ENCODE results near the gene OMP.
A peak's percentile ranks its signal among the peaks of the same experiment; 100 is the strongest.

Gene OMP

DNA sequence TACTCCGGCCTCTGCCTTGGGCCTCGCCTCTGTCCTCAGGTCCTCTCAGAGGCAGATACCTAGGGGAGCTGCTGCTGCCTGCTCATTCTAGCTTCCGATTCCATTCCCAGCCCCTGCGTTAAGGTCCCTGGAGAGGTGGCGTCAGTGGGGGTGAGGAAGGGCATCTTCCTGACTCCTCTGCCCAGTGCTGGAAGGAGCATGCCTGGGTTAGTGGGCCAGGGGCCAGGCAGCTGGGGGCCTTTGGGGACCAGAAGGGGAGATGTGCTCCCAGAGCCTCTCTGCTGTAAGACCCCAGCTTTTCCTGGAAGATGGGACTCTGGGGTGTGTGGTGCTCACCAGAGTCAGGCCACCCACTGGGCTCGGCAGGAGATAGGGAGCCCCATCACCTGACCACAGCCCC, 21.8 kb downstream of the OMP start:
- TF ChIP-seq, protein P1, sequence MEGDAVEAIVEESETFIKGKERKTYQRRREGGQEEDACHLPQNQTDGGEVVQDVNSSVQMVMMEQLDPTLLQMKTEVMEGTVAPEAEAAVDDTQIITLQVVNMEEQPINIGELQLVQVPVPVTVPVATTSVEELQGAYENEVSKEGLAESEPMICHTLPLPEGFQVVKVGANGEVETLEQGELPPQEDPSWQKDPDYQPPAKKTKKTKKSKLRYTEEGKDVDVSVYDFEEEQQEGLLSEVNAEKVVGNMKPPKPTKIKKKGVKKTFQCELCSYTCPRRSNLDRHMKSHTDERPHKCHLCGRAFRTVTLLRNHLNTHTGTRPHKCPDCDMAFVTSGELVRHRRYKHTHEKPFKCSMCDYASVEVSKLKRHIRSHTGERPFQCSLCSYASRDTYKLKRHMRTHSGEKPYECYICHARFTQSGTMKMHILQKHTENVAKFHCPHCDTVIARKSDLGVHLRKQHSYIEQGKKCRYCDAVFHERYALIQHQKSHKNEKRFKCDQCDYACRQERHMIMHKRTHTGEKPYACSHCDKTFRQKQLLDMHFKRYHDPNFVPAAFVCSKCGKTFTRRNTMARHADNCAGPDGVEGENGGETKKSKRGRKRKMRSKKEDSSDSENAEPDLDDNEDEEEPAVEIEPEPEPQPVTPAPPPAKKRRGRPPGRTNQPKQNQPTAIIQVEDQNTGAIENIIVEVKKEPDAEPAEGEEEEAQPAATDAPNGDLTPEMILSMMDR (IDR thresholded peaks at IDR 0.05): no peak
- no peak for TF ChIP-seq ZFX (IDR thresholded peaks at IDR 0.05; ENCODE audit: borderline replicate concordance)
- no peak overlapping the region for H3K27ac ChIP-seq

DNA sequence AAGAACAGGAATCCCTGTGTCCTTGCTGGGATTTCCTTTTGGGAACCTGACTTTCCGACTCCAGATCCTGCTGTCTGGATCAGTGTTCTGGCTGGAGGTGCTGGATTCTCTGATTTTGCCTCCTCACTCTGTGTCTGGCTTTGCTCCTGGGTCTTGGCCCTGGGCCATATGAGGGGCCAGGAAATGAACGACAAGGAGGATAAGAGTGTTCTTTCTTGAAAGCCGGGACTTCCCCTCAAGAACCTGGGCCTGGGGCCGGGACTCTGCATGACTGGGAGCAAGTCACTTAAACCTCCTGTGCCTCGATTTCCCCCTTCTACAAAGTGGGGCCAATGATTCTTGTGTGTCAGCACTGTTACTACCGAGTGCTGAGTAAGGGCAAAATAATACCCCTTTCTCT, 22.6 kb downstream of the OMP start:
- TF ChIP-seq, protein P1 (IDR thresholded peaks at IDR 0.05): no peak
- no peak overlapping the region for H3K27ac ChIP-seq

DNA sequence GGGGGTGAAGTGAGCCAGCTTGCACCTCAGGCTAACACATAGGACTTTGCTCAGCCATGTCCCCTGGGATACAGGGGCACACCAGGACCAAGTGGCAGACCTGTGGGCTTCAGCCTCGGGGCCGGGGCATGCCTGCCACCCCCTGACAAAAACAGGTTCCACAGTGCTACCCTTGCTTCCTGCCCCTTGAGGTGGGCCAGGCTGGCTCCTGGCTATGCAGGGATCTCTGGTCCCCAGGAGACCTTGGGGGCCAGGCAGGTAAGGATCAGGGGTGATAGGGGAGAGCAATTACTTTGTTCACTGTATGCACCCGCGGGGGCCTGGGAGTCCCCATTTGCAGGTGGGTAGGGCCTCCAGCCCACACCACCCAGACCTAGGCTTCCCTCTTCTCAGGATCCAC, 23.1 kb downstream of the OMP start:
- no peak for TF ChIP-seq ZFX (IDR thresholded peaks at IDR 0.05; ENCODE audit: borderline replicate concordance)
- TF ChIP-seq, protein P1 (IDR thresholded peaks at IDR 0.05): no peak
- no peak overlapping the region for H3K27ac ChIP-seq

DNA sequence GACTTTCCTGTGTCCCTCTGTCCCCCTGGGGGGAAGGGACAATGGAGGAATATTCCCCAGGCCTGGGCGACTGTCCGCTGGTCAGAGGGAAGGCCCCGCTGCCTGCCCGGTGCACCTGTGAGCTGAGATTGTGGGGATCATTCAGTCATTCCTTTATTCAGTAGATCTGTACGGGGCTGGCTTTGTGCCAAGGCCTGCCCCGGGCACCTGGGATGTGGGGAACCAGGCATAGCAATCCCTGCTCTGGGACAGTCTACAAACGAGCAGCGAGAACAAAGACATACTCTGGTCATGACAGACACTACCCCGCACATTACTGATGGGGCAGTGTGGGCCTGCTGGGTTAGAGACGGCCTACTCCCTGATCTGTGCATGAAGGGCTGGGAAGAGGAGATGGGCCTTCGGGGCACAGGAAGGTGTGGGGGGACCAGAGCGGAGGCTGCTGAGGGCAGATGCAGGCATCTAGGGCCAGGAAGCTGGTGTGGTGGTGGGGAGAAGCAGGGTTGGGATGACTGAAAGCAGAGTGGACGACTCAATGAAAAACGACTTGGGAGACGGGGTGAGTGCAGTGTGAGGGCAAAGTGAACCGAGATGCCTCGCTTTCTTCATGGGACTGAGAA, 23.6 kb downstream of the OMP start:
- H3K27ac ChIP-seq: no peak overlapping the region
- TF ChIP-seq, protein P1 (IDR thresholded peaks at IDR 0.05): no peak

DNA sequence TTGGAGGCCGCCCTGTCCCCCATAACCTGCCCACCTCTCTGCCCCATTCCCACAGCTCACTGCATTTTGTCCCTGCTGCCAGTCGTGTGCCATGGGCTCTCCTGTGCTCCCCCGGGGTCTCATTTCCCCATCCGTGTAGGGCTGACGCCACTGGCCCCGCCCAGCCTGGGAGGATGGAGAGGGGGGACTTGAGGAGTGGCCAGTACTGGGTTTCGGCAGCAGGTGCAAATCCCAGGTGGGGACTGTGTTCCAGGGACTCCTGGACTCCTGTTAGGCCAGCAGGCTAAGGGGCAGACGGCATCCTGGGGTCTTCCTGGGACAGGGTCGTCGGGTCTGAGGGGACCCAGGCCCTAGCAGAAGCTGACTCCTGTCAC, 24.2 kb downstream of the OMP start:
- H3K27ac ChIP-seq: no peak overlapping the region
- TF ChIP-seq, protein P1 (IDR thresholded peaks at IDR 0.05): no peak
- TF ChIP-seq ZFX (IDR thresholded peaks at IDR 0.05; ENCODE audit: borderline replicate concordance): no peak

DNA sequence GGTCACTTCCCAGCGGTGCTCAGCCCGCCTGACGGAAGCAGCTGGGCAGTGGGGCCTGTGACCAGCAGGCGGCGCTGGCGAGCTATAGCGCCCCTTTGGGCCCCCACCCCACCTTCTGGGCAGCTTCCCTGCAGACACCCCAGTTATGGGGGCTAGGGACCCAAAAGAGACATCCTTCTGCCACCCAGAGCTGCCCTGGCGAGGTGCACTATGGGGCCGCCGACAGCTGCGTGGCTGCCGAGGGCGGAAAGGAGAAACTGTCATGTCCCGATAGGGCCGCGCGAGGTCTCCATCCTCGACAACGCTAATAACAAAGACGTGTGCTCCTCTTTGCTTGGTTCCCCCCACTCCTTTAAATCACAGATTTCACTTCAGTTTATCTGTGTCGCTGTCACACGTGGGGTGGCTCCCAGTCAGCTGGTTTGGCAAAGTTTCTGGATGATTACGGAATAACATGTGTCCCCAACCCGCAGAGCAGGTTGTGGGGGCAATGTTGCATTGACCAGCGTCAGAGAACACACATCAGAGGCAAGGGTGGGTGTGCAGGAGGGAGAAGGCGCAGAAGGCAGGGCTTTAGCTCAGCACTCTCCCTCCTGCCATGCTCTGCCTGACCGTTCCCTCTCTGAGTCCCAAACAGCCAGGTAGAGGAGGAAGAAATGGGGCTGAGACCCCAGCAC, 24.7 kb downstream of the OMP start:
- no peak overlapping the region for H3K27ac ChIP-seq
- no peak for TF ChIP-seq ZFX (IDR thresholded peaks at IDR 0.05; ENCODE audit: borderline replicate concordance)
- TF ChIP-seq, protein P1 (IDR thresholded peaks at IDR 0.05): peak; percentile 99

DNA sequence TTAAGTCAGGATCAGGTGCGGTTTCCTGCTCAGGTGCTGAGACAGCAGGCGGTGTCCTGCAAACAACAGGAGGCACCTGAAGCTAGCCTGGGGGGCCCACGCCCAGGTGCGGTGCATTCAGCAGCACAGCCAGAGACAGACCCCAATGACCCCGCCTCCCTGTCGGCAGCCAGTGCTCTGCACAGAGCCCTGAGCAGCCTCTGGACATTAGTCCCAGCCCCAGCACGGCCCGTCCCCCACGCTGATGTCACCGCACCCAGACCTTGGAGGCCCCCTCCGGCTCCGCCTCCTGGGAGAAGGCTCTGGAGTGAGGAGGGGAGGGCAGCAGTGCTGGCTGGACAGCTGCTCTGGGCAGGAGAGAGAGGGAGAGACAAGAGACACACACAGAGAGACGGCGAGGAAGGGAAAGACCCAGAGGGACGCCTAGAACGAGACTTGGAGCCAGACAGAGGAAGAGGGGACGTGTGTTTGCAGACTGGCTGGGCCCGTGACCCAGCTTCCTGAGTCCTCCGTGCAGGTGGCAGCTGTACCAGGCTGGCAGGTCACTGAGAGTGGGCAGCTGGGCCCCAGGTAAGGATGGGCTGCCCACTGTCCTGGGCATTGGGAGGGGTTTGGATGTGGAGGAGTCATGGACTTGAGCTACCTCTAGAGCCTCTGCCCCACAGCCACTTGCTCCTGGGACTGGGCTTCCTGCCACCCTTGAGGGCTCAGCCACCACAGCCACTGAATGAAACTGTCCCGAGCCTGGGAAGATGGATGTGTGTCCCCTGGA, 25.5 kb downstream of the OMP start, which contains the start of gene MYO7A:
Gene MYO7A, plus strand, starts transcription at position 327 of the 772 bp plus-strand sequence. CDS start 2,389 bp downstream, outside the sequence.
- TF ChIP-seq, protein P1 (IDR thresholded peaks at IDR 0.05): no peak
- TF ChIP-seq ZFX (IDR thresholded peaks at IDR 0.05; ENCODE audit: borderline replicate concordance): no peak
- H3K27ac ChIP-seq: no peak within 1 kb of the TSS

All from 22Rv1 (cell line).